Activated gamma-delta T cell treated with anti-CD3 and anti-CD28 coated beads, Interleukin-2, amount 50 U/mL, for 16 hours (primary cell): ENCODE data around the gene GNAI1.

Source experiments
- DNase-seq: peaks from one replicate; pipeline ENCODE4 v3.0.0-alpha.2; 2020; ENCODE audit warnings: low read depth

Gene GNAI1

GRCh38 chr7:80161466-80161865 lies 26.8 kb downstream of the GNAI1 start:
- no peak for DNase-seq

- DNase-seq = no peak
Measured at GRCh38 chr7:80165177-80165576, 30.5 kb downstream of the GNAI1 start.

- DNase-seq = no peak
Measured at GRCh38 chr7:80170445-80170844, 35.8 kb downstream of the GNAI1 start.

DNA sequence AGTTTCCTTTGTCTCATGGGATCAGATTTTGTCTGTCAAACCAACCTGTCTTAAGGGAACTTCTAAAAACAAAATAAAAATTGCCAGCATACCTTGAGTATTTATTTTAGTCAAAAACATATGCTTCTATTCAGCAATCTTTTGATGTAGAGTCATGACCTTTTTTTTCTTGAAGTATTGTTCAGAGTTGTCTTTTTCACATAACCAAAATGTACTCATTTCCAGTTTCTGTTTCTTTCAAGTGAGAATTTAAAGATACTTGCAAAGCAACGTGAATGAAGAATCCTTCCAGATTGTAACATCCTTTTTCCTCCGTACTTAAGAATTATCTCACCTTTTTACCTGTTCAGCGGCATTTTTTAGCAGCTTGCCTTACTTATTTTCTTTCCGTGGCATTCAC lies 37.8 kb downstream of the GNAI1 start:
- no peak for DNase-seq

DNA sequence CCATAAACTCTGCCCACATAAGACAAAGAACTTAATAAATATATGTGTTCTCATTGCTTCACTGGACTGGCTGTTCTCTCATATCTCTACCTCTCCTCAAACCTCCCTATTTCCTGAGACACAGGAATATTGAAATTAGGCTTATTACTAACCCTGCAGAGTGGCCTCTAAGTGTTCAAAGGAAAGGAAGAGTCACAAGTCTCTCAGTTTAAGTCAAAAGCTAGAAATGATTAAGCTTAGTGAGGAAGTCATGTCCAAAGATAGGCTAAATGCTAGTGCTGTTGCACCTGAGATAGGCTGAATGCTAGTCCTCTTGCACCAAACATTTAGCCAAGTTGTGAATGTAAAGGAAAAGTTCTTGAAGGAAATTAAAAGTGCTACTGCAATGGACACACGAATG lies 41.1 kb downstream of the GNAI1 start:
- no peak for DNase-seq

DNA sequence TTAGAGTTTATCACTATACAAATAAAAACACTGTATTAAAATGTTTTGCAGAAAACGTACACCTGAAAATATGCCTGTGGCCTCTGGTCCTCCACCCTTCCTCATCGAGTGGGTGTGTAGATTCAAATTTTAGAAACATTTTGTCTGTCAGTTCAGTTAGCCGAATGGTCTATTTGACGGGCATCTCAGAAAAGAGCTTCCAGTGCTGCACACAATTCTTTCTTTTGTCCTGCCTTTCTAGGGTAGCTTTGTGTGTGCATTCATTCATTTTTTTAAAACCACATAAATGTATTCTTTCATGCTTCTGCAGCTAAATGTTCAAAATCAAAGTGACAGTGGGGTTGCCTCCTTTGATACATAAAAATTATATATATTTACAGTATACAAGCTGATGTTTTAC lies 46.8 kb downstream of the GNAI1 start:
- DNase-seq = no peak

DNA sequence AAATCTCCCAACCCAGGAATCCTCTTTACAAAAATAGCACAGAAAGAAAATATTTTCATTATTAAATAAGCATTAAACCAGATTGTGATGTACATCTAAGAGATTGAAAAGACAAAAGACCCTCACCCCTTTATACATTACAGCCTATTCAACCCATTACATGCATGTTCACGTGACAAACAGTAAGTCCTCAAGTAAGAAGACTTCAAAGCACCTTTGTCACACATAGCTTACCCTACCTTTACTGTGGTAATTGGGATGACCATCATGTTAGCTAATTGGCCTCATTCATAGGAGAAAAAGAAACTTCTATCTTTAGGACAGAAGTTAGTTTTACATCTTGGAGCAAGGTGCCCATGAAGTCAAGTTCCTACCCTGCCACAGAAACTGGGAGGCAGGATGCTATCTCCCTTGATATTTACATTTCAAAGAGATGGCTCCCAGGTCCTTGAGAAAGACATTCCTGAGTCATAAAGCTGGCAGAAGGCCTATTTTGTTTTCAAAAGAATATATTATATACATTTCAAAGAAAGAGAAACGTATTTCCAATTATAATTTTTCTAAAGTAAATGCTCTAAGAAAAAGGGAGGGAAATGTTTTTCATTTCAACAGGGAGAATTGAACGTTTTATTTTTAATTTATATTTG lies 48.1 kb downstream of the GNAI1 start:
- no peak for DNase-seq

- DNase-seq = no peak
Measured at GRCh38 chr7:80183351-80183750, 48.7 kb downstream of the GNAI1 start.

DNA sequence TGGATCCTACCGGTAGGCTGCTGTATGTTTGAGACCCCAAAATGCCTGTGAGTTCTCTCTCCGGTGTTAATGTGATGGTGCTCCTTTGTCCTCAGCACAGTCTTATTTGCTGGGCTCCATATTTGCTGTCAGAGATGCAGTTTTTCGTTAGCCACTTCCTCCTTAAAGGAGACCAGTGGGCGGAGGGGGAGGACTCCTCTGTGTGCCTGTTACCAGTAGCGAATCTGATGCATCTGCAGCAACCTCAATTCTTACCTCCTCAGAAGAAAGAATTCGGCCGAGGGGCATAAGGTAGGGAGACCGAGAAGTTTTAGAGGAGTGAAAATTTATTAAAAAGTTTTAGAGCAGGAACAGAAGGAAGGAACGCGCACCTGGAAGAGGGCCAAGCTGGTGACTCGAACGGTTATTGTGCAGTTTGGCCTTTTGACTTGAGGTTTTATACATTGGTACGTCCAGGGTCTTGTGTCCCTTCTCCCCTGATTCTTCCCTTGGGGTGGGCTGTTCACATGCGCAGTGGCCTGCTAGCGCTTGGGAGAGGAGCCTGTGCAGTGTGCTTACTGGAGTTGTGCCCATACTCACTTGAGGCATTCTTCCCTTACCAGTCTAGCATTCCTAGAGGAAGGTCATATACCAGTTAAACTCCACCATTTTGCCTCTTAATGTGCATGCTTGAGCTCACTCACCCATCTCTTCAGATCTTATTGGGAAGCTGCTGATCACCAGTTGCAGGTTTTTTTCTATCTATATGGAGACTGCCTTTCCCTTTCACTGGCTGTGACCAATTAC lies 49.5 kb downstream of the GNAI1 start:
- no peak for DNase-seq

- DNase-seq = no peak
Measured at GRCh38 chr7:80184693-80185092, 50.1 kb downstream of the GNAI1 start.

- DNase-seq = no peak
Measured at GRCh38 chr7:80185571-80185970, 50.9 kb downstream of the GNAI1 start.

DNA sequence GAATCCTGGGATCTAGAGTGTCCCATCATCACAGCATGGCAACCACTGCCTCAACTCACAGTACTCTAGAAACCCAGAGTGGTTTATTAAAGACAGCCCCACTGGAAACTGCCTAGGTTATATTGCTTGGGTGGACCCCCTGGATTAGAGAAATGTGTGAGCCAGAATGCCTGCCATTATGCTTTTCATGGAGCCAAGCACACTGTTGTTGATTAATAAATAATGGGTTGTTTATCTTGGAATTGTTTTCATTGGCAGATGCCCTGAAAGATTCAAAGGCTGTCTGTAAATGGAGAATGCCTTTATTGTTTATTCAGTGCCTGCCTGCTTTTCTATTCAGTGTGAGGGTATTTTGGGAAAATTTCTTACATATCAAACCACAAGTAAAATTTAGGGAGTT lies 52.1 kb downstream of the GNAI1 start:
- DNase-seq = no peak

DNA sequence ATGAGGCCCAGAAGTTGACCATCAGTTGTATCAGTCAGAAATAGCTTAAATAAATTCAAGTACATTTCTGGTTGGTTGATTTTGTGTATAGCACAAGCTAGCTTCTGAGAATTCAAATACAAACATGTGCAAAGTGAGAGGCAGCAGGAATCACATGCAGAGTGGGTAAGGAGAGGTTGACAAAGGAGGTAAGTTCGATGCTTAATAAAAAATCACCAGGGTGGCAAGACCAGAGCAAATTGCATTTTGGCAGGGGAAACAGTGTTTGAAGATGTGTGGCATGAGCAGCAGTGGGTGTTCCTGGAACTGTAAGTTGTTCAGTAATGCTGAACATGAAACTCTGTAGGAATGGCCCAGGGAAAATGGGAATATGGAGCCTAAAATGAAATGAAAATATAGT lies 52.6 kb downstream of the GNAI1 start:
- no peak for DNase-seq

DNA sequence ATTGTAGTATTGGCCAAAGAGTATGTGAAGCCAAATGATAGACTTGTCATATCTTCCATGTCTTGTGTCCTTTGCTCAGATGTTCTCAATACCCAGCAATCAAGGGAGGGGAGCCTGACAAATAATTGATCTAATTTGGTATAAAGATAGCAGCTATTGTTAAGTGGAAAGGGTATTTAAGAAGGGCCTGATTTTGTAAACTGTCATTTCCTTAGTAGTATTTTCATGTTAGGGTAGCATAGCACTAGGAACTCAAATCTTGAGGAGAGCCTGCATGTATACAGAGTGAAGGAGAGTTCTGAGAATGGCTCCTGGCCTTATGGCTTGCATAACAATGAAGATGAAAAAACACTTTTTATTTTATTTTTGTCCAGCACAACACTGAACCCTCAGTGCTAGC lies 53.1 kb downstream of the GNAI1 start:
- DNase-seq = no peak

DNA sequence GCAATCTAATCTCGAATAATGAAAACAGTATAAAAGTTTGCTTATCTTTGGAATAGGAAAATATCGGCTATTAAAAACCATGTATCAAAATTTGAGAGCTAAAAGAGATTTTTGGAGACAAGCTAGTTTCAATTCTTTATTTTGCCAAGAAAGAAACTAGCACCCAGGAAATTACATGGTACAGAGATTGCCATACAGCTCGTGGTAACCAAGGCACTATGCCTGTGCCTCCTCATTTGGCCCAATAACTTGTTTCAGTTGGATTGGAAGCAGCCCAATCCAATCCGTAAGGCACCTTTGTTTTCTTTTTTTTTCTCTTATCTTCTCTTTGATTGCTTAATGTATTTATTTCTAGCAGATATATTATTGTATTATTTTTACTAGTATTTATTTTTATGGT lies 55.0 kb downstream of the GNAI1 start:
- no peak for DNase-seq

DNA sequence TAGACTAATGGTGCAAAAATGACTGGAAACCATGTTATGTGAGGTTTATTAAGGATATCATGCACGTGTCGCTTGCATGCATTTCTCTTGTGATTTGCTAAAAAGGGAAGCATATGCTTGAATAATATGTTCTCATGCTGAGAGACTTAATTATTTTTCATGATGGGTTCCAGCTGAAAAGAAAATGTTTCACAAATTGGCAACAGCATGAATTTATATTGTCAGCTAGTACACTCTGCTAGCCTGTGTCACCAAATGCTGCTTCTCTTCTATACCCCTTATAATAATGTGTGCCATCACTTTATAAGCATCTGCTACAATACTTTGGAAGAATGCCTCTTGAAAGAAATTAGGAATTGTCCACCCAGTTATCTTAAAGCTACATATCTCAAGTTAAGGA lies 63.0 kb downstream of the GNAI1 start:
- DNase-seq = no peak

DNA sequence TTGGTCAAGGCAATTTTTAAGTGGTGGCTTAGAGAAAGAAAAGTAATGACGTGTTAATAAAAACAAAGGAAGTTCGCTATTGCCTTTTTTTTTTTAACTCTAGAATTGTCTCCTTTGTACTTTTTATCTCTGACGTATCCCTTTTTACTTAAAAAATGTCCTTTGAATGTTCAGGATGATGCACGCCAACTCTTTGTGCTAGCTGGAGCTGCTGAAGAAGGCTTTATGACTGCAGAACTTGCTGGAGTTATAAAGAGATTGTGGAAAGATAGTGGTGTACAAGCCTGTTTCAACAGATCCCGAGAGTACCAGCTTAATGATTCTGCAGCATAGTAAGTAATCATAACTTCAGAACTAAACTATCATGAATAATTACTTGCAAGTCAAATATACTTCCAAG lies 64.4 kb downstream of the GNAI1 start:
- DNase-seq = no peak

- no peak for DNase-seq
Measured at GRCh38 chr7:80204454-80204853, 69.8 kb downstream of the GNAI1 start.

GRCh38 chr7:80204919-80205318 lies 70.3 kb downstream of the GNAI1 start:
- no peak for DNase-seq

DNA sequence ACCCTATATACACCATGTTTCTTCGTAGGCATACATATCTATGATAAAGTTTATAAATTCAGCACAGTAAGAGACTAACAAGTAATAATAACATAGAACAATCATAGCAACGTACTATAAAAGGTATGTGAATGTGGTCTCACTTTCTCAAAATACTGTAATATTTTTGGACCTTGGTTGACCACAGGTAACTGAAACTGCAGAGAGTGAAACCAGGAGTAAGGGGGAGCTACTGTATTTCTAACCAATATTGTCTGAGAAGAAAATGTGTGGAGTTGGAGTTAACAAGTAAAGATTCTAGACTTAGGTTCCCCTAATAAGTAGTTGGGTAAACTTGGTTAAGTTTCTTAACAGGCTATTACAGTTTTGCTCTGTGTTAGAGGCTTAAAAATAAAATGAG lies 72.1 kb downstream of the GNAI1 start:
- no peak for DNase-seq

GRCh38 chr7:80207501-80207900 lies 72.9 kb downstream of the GNAI1 start:
- DNase-seq = no peak

DNA sequence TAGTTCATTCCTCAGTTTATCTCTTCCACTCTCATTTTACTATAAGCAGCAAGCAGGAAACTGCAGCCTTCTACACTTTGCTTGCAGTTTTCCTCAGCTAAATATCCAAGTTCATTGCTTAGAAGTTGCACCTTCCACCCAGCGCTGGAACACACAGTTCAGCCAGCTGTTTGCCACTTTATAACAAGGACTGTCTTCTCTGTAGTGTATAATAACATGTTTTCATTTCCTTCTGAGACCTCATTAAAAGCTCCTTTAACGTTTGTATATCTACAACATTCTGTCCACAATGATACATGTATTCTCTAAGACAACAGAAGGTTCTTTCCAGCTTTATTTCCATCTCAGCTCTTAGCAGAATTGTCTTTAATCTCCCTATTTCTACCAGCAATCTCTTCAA lies 74.1 kb downstream of the GNAI1 start:
- DNase-seq = no peak

- DNase-seq = no peak
Measured at GRCh38 chr7:80210400-80210799, 75.8 kb downstream of the GNAI1 start.

DNA sequence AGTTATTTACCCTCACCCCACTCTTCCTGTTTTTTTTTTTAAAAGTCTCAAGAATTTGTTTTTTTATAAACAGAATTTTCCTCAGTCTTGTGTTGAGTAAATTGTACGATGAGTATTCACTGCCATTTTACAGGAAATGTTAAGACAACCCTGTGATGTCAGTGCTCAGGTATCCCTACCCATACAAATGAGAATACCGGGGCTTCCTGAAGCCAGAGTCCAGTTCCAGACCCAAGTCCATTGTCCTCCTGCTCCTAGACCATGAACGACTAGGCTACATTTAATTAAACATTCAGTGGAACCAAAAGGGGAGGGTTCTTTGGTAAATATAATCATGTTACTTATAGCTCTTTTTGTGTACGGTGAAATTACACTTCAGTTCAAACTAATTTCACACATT lies 79.2 kb downstream of the GNAI1 start:
- DNase-seq = no peak
